IMR-90 (cell line): ENCODE results near the gene AKAP13. TPM values are rescaled to one million over a fixed set of nuclear protein-coding genes. Genes with fewer than 3 reads are reported as not detected.

Experiments
- ATAC-seq: fragments of 200-7000 bp; cut with Tn5 transposase; 2 replicates; pipeline ENCODE4 v1.9.1; 2020; ENCODE audit warnings: low read depth, mild to moderate bottlenecking, moderate library complexity
- BruUV-seq: library from RNA; stranded (reverse); fragments of 400-500 nt; replicated peaks from 2 replicates; lab custom pipeline; 2021; lab: Mats Ljungman, UMichigan
- CTCF ChIA-PET: fragments of 300-600 bp; formaldehyde crosslinking; extraction: SDS; loops from one replicate; lab custom pipeline; 2021; ENCODE audit warnings: antibody characterized with exemption; lab: Yijun Ruan, JAX
- POLR2A ChIA-PET: fragments of 300-600 bp; sonication (Branson Sonifier 250); formaldehyde crosslinking; loops from one replicate; lab custom pipeline; 2022; ENCODE audit warnings: antibody characterized with exemption; ENCODE audit not compliant: unreplicated experiment; lab: Charles Lee
- DNase-seq: peaks from one replicate; pipeline ENCODE4 v3.0.0; 2013
- H2AFZ ChIP-seq: replicated peaks from 2 replicates; pipeline ENCODE3; 2013; ENCODE audit warnings: low read length, mild to moderate bottlenecking; ENCODE audit not compliant: poor library complexity
- H2AK5ac ChIP-seq: 2 replicates; pipeline ENCODE4 v1.6.1; 2013; ENCODE audit warnings: low read depth, low read length, inconsistent platforms
- H2AK9ac ChIP-seq: replicated peaks from 2 replicates; pipeline ENCODE3; 2013; ENCODE audit warnings: mild to moderate bottlenecking, low read depth, low read length, moderate library complexity; ENCODE audit not compliant: poor library complexity
- H2BK120ac ChIP-seq: 2 replicates; pipeline ENCODE4 v1.6.1; 2013; ENCODE audit warnings: low read depth, low read length, inconsistent platforms
- H2BK15ac ChIP-seq: 3 replicates; pipeline ENCODE4 v1.6.1; 2013; ENCODE audit warnings: low read depth, low read length, inconsistent platforms
- H2BK20ac ChIP-seq: 2 replicates; pipeline ENCODE4 v1.6.1; 2013; ENCODE audit warnings: low read depth, mild to moderate bottlenecking, inconsistent platforms, low read length, moderate library complexity
- H2BK5ac ChIP-seq: 2 replicates; pipeline ENCODE4 v1.6.1; 2013; ENCODE audit warnings: mild to moderate bottlenecking, low read depth, low read length, inconsistent platforms; ENCODE audit not compliant: poor library complexity, severe bottlenecking
- H3K14ac ChIP-seq: replicated peaks from 2 replicates; pipeline ENCODE4 v1.6.1; 2013; ENCODE audit warnings: low read depth, low read length, inconsistent platforms
- H3K18ac ChIP-seq: 2 replicates; pipeline ENCODE4 v1.6.1; 2013; ENCODE audit warnings: low read depth, low read length, control low read depth
- H3K23ac ChIP-seq: 2 replicates; pipeline ENCODE4 v1.6.1; 2013; ENCODE audit warnings: low read depth, low read length, inconsistent platforms
- H3K27ac ChIP-seq: 2 replicates; pipeline ENCODE4 v1.5.1; 2013; ENCODE audit warnings: mild to moderate bottlenecking, control low read depth, low read length; ENCODE audit not compliant: insufficient read depth
- H3K27me3 ChIP-seq: 2 replicates; pipeline ENCODE4 v1.6.1; 2013; ENCODE audit warnings: low read length; ENCODE audit not compliant: control insufficient read depth, insufficient read depth
- H3K36me3 ChIP-seq: 2 replicates; pipeline ENCODE4 v1.6.1; 2013; ENCODE audit warnings: low read length, mixed read lengths; ENCODE audit not compliant: control insufficient read depth, insufficient read depth
- H3K4ac ChIP-seq: 2 replicates; pipeline ENCODE4 v1.6.1; 2013; ENCODE audit warnings: low read depth, low read length, inconsistent platforms
- H3K4me1 ChIP-seq: 2 replicates; pipeline ENCODE4 v1.6.1; 2013; ENCODE audit warnings: low read length, mixed read lengths; ENCODE audit not compliant: control insufficient read depth, insufficient read depth
- H3K4me2 ChIP-seq: 2 replicates; pipeline ENCODE4 v1.6.1; 2013; ENCODE audit warnings: low read depth, mild to moderate bottlenecking, control low read depth, low read length, moderate library complexity
- H3K4me3 ChIP-seq: 2 replicates; pipeline ENCODE4 v1.5.1; 2013; ENCODE audit warnings: low read depth, mild to moderate bottlenecking, control low read depth, low read length, moderate library complexity; ENCODE audit not compliant: insufficient read depth
- H3K56ac ChIP-seq: 2 replicates; pipeline ENCODE4 v1.6.1; 2013; ENCODE audit warnings: low read length, inconsistent platforms; ENCODE audit not compliant: insufficient read depth; ENCODE audit errors: extremely low read depth
- H3K79me1 ChIP-seq, 2 experiments: 2 replicates each; pipeline ENCODE4 v1.6.1; 2013; ENCODE audit warnings: low read length in 2 of 2, inconsistent platforms in 1 of 2, low read depth in 1 of 2
- H3K9ac ChIP-seq: 2 replicates; pipeline ENCODE4 v1.6.1; 2013; ENCODE audit warnings: low read depth, low read length, control low read depth
- H3K9me1 ChIP-seq: 2 replicates; pipeline ENCODE4 v1.6.1; 2013; ENCODE audit warnings: low read length, inconsistent platforms; ENCODE audit not compliant: insufficient read depth
- H3K9me3 ChIP-seq: 2 replicates; pipeline ENCODE4 v1.6.1; 2013; ENCODE audit warnings: low read length; ENCODE audit not compliant: control insufficient read depth, insufficient read depth
- H4K20me1 ChIP-seq: 2 replicates; pipeline ENCODE4 v1.6.1; 2013; ENCODE audit warnings: low read length, inconsistent platforms; ENCODE audit not compliant: insufficient read depth
- H4K5ac ChIP-seq: 2 replicates; pipeline ENCODE4 v1.6.1; 2013; ENCODE audit warnings: mild to moderate bottlenecking, low read depth, low read length, control low read depth
- H4K8ac ChIP-seq, 2 experiments: 2 replicates each; pipeline ENCODE4 v1.6.1; 2013; ENCODE audit warnings: low read depth in 2 of 2, low read length in 2 of 2, control low read depth in 1 of 2, inconsistent platforms in 1 of 2
- H4K91ac ChIP-seq: 2 replicates; pipeline ENCODE4 v1.6.1; 2013; ENCODE audit warnings: low read depth, low read length, inconsistent platforms; ENCODE audit not compliant: insufficient read depth
- BHLHE40 ChIP-seq: fragments of 150-350 bp; IDR thresholded peaks from 2 replicates; pipeline ENCODE4 v1.6.1; 2016; ENCODE audit warnings: mild to moderate bottlenecking, low read depth, low read length
- CEBPB ChIP-seq: IDR thresholded peaks from 2 replicates; pipeline ENCODE4 v1.6.1; 2012; ENCODE audit warnings: low read depth, low read length, improper control_type of control experiment
- CHD1 ChIP-seq: IDR thresholded peaks from 2 replicates; pipeline ENCODE4 v1.6.1; 2012; ENCODE audit warnings: low read depth, low read length, improper control_type of control experiment
- CTCF ChIP-seq: conservative IDR thresholded peaks from 2 replicates; pipeline ENCODE4 v1.5.1; 2012; ENCODE audit warnings: mild to moderate bottlenecking, low read depth, low read length, improper control_type of control experiment
- ELK1 ChIP-seq: fragments of 150-350 bp; IDR thresholded peaks from 2 replicates; pipeline ENCODE4 v1.6.1; 2016; ENCODE audit warnings: low read depth, mild to moderate bottlenecking, low read length, moderate library complexity, borderline replicate concordance
- FOS ChIP-seq: fragments of 150-350 bp; IDR thresholded peaks from 2 replicates; pipeline ENCODE4 v1.6.1; 2016; ENCODE audit warnings: low read depth, low read length
- MAFK ChIP-seq: IDR thresholded peaks from 2 replicates; pipeline ENCODE4 v1.6.1; 2012; ENCODE audit warnings: low read depth, low read length, improper control_type of control experiment
- MAZ ChIP-seq: IDR thresholded peaks from 2 replicates; pipeline ENCODE4 v1.6.1; 2012; ENCODE audit warnings: low read depth, mild to moderate bottlenecking, low read length, improper control_type of control experiment, moderate library complexity, borderline replicate concordance
- MXI1 ChIP-seq: IDR thresholded peaks from 2 replicates; pipeline ENCODE4 v1.6.1; 2012; ENCODE audit warnings: low read depth, mild to moderate bottlenecking, low read length, moderate library complexity, borderline replicate concordance
- RFX5 ChIP-seq: IDR thresholded peaks from 2 replicates; pipeline ENCODE4 v1.8.0; 2012; ENCODE audit warnings: low read depth, mild to moderate bottlenecking, low read length, moderate library complexity
- SMC3 ChIP-seq: fragments of 150-350 bp; IDR thresholded peaks from 2 replicates; pipeline ENCODE4 v1.6.1; 2016; ENCODE audit warnings: low read depth, mild to moderate bottlenecking, antibody characterized with exemption, low read length, moderate library complexity
- USF2 ChIP-seq: fragments of 150-350 bp; IDR thresholded peaks from 2 replicates; pipeline ENCODE4 v1.6.1; 2017; ENCODE audit warnings: mild to moderate bottlenecking, antibody characterized with exemption, low read length, low read depth
- WGBS, 2 experiments: methylation state at CpG; one replicate each; pipeline versions ENCODE4 v1.1.5 to v1.1.7; 2013; ENCODE audit warnings: missing lambda C conversion rate in 2 of 2; ENCODE audit not compliant: insufficient read length in 1 of 2; ENCODE audit errors: extremely low coverage in 2 of 2; 5-methylcytosine and 5-hydroxymethylcytosine counted together
- dilution Hi-C: fragments of 300-500 bp; cut with HindIII; formaldehyde crosslinking; loops from one replicate; pipeline ENCODE4 v1.14.3; 2018; ENCODE audit warnings: low sequenced_read_pairs; ENCODE audit not compliant: unreplicated experiment
- in situ Hi-C: fragments of 300-500 bp; cut with MboI; formaldehyde crosslinking; loops from 3 replicates; pipeline ENCODE4 v1.14.3; 2019; ENCODE audit warnings: low sequenced_read_pairs, inconsistent platforms, mixed read lengths
- intact Hi-C: fragments of 100-400 bp; cut with micrococcal nuclease; formaldehyde crosslinking; loops from 2 replicates; pipeline ENCODE4 v1.10.0; 2022
- polyA plus RNA-seq, 3 experiments: library from polyadenylated mRNA; depleted of rRNA; stranded (reverse); fragments of >200 nt; gene quantifications; 2 replicates each; pipeline ENCODE4 v1.2.3, GENCODE V29; 2012; ENCODE audit warnings: low replicate concordance in 1 of 3
- total RNA-seq: library from RNA; depleted of rRNA; stranded (reverse); fragments of >200 nt; gene quantifications from 2 replicates; pipeline ENCODE4 v1.2.3, GENCODE V29; 2012

AKAP13 gene
- total and polyA plus RNA-seq, 2 of the 4 experiments (the other 2 are of a cell fraction) = 10.4 to 46.4 TPM

GRCh38 chr15:85702321-85703101 is 322.1 kb downstream of the AKAP13 start (continued):
- TF ChIP-seq ELK1 = no peak

- WGBS, 2 experiments = no CpG with 5 or more reads among the region's 4 CpGs
- H2BK15ac ChIP-seq = no peak overlapping the region
- ChIA-PET CTCF (no interaction called here), POLR2A (no interaction called here)
- no peaks in the 10 kb centered on the region for H3K9me3 ChIP-seq
- no peak overlapping the region for H3K4ac ChIP-seq
- ATAC-seq (no peak), DNase-seq (peak; percentile 29)
- no peak overlapping the region for H3K27ac ChIP-seq
- H3K27me3 ChIP-seq = no peaks in the 10 kb centered on the region
- no peak overlapping the region for H2AFZ ChIP-seq
- no peak for TF ChIP-seq BHLHE40
- TF ChIP-seq RFX5 = no peak
- no peak for TF ChIP-seq MAFK
- TF ChIP-seq FOS = no peak
- no peak for TF ChIP-seq CTCF
- no peak for TF ChIP-seq CEBPB
- no peak for TF ChIP-seq CHD1
- TF ChIP-seq SMC3 = no peak
- TF ChIP-seq MAZ = no peak
- no peak for TF ChIP-seq USF2
- TF ChIP-seq MXI1 = no peak
- no peak overlapping the region for H4K91ac ChIP-seq
- in situ Hi-C loops (no loop called here), dilution Hi-C loops (no loop called here), intact Hi-C loops (loop anchor here (1.0 to 10.0 kb wide), 2 partner anchors 88 to 219 kb away; no protein-coding TSS in a partner anchor)
- no peak overlapping the region for H2BK120ac ChIP-seq
- no peak overlapping the region for H3K9ac ChIP-seq
- H4K8ac ChIP-seq = no peak overlapping the region
- H2AK5ac ChIP-seq = no peak overlapping the region
- H2AK9ac ChIP-seq = no peak overlapping the region
- H3K79me1 ChIP-seq = peaks cover 13 to 38% of the 10 kb centered on the region in 2 experiments
- no TSS peak for BruUV-seq
- H3K56ac ChIP-seq = no peak overlapping the region
- no peak overlapping the region for H4K5ac ChIP-seq
- H3K14ac ChIP-seq = no peak overlapping the region
- H3K18ac ChIP-seq = no peak overlapping the region
- no peaks in the 10 kb centered on the region for H4K20me1 ChIP-seq
- H3K4me3 ChIP-seq = no peak overlapping the region
- H3K4me1 ChIP-seq = peaks cover 18% of the 10 kb centered on the region
- no peak overlapping the region for H3K4me2 ChIP-seq
- no peak overlapping the region for H2BK20ac ChIP-seq
- H2BK5ac ChIP-seq = no peak overlapping the region
- peaks cover 22% of the 10 kb centered on the region for H3K9me1 ChIP-seq
- no peaks in the 10 kb centered on the region; the same call in 1 of the 2 replicates for H3K36me3 ChIP-seq
- H3K23ac ChIP-seq = peak overlapping the region; percentile 13; the same call in 1 of the 2 replicates
Measured at GRCh38 chr15:85704066-85704465, 323.7 kb downstream of the AKAP13 start.
